ENCODE data around the gene ZCCHC17. TPM values are rescaled to one million over a fixed set of nuclear protein-coding genes. Genes with fewer than 3 reads are reported as not detected.

Gene ZCCHC17
- total and polyA plus RNA-seq, 10 donors: 16.1 to 31.7 (median 20.3) TPM

- Histone ChIP-seq H3K36me3 (no peaks in the 10 kb centered on the region), H3K27me3 (replicated peaks in 1 of 7) (no peaks in the 10 kb centered on the region), H3K4me3 (no peak overlapping the region), H3K9me3 (no peaks in the 10 kb centered on the region), H3K27ac (no peak overlapping the region), H3K4me1 (peaks cover 0 to 15% (median 0%) of the 10 kb centered on the region in 6 donors)
- 18 to 43% (median 27%) methylated on average over 3 of the region's 3 CpGs for WGBS, 5 donors
- TF ChIP-seq POLR2A (IDR thresholded peaks at IDR 0.05): no peak
- no peak for TF ChIP-seq CTCF (IDR thresholded peaks at IDR 0.05 in 8 of 11, conservative IDR thresholded peaks at IDR 0.05 in 3 of 11)
- TF ChIP-seq POLR2AphosphoS5 (IDR thresholded peaks at IDR 0.05): no peak
- intact Hi-C loops (cut with DNase I; ENCODE audit: low total_unique reads): no loop called here
- DNase-seq: no peak
These were observed 103.6 kb downstream of the ZCCHC17 start for GRCh38 chr1:31400393-31400792.

GRCh38 chr1:31401241-31401640 lies 104.4 kb downstream of the ZCCHC17 start:
- intact Hi-C loops (cut with DNase I; ENCODE audit: low total_unique reads): no loop called here
- H3K27ac ChIP-seq: no peak overlapping the region
- H3K36me3 ChIP-seq: no peaks in the 10 kb centered on the region
- H3K9me3 ChIP-seq: no peaks in the 10 kb centered on the region
- TF ChIP-seq CTCF (IDR thresholded peaks at IDR 0.05 in 8 of 11, conservative IDR thresholded peaks at IDR 0.05 in 3 of 11) (no peak), POLR2A (IDR thresholded peaks at IDR 0.05) (no peak), POLR2AphosphoS5 (IDR thresholded peaks at IDR 0.05) (no peak)
- no peak for DNase-seq
- H3K27me3 ChIP-seq (replicated peaks in 1 of 7): no peaks in the 10 kb centered on the region
- H3K4me3 ChIP-seq: no peak overlapping the region
- WGBS, 5 donors: 29 to 56% (median 33%) methylated on average over 2 of the region's 2 CpGs
- peaks cover 0 to 13% (median 0%) of the 10 kb centered on the region in 6 donors for H3K4me1 ChIP-seq

GRCh38 chr1:31405578-31406245 lies 108.9 kb downstream of the ZCCHC17 start:
- H3K27me3 ChIP-seq (replicated peaks in 1 of 7): peaks cover 0 to 20% (median 2%) of the 10 kb centered on the region in 7 donors
- H3K9me3 ChIP-seq: no peaks in the 10 kb centered on the region
- H3K4me1 ChIP-seq: peaks cover 0 to under 1% (median 0%) of the 10 kb centered on the region in 6 donors
- no peak overlapping the region for H3K27ac ChIP-seq
- H3K4me3 ChIP-seq: no peak overlapping the region
- no peak for DNase-seq
- H3K36me3 ChIP-seq: no peaks in the 10 kb centered on the region
- 93 to 96% (median 94%) methylated on average over 4 to 6 of the region's 6 CpGs for WGBS, 5 donors
- TF ChIP-seq CTCF (IDR thresholded peaks at IDR 0.05 in 8 of 11, conservative IDR thresholded peaks at IDR 0.05 in 3 of 11): no peak
- no peak for TF ChIP-seq POLR2AphosphoS5 (IDR thresholded peaks at IDR 0.05)
- no peak for TF ChIP-seq POLR2A (IDR thresholded peaks at IDR 0.05)
- intact Hi-C loops (cut with DNase I; ENCODE audit: low total_unique reads): no loop called here

GRCh38 chr1:31407029-31407626 lies 110.3 kb downstream of the ZCCHC17 start:
- intact Hi-C loops (cut with DNase I; ENCODE audit: low total_unique reads): no loop called here
- whole genome bisulfite sequencing, 5 donors: 60 to 87% (median 79%) methylated on average over 16 to 18 of the region's 18 CpGs
- Histone ChIP-seq H3K27ac (no peak overlapping the region), H3K36me3 (no peaks in the 10 kb centered on the region), H3K27me3 (replicated peaks in 1 of 7) (peaks cover 0 to 34% (median 7%) of the 10 kb centered on the region in 7 donors), H3K4me3 (no peak overlapping the region), H3K9me3 (no peaks in the 10 kb centered on the region), H3K4me1 (peaks cover 0 to under 1% (median 0%) of the 10 kb centered on the region in 6 donors)
- no peak for TF ChIP-seq CTCF (IDR thresholded peaks at IDR 0.05 in 8 of 11, conservative IDR thresholded peaks at IDR 0.05 in 3 of 11)
- no peak for TF ChIP-seq POLR2AphosphoS5 (IDR thresholded peaks at IDR 0.05)
- no peak for TF ChIP-seq POLR2A (IDR thresholded peaks at IDR 0.05)
- DNase-seq: no peak

All from spleen (tissue), 11 donors.